Smooth muscle cell (in vitro differentiated cells): ENCODE data around the gene DAZL. TPM values are rescaled to one million over a fixed set of nuclear protein-coding genes. Genes with fewer than 3 reads are reported as not detected.

Source experiments
- DNase-seq: peaks from one replicate; lab custom pipeline; 2025; ENCODE audit not compliant: unreplicated experiment; lab: John Stamatoyannopoulos, UW
- H2AFZ ChIP-seq: fragments of 200-600 bp; sonication (generic); 2 replicates; pipeline ENCODE4 v1.6.0; 2016; ENCODE audit warnings: antibody characterized with exemption, low read depth, mild to moderate bottlenecking
- H3F3A ChIP-seq: fragments of 200-600 bp; sonication (generic); 2 replicates; pipeline ENCODE4 v1.6.0; 2017; ENCODE audit warnings: antibody characterized with exemption, low read depth
- H3K27ac ChIP-seq: fragments of 200-600 bp; sonication (generic); 2 replicates; pipeline ENCODE4 v1.5.1; 2016; ENCODE audit warnings: low read depth, mild to moderate bottlenecking
- H3K27me3 ChIP-seq: fragments of 200-600 bp; sonication (generic); 2 replicates; pipeline ENCODE4 v1.6.1; 2016; ENCODE audit warnings: low read depth, mild to moderate bottlenecking
- H3K36me3 ChIP-seq: fragments of 200-600 bp; sonication (generic); 2 replicates; pipeline ENCODE4 v1.5.1; 2016; ENCODE audit warnings: low read depth
- H3K4me1 ChIP-seq: fragments of 200-600 bp; sonication (generic); 2 replicates; pipeline ENCODE4 v1.5.1; 2016; ENCODE audit warnings: low read depth
- H3K4me2 ChIP-seq: fragments of 200-600 bp; sonication (generic); 2 replicates; pipeline ENCODE4 v1.6.0; 2016; ENCODE audit warnings: mild to moderate bottlenecking
- H3K4me3 ChIP-seq: fragments of 200-600 bp; sonication (generic); 2 replicates; pipeline ENCODE4 v1.5.1; 2016; ENCODE audit warnings: mild to moderate bottlenecking
- H3K79me2 ChIP-seq: fragments of 200-600 bp; sonication (generic); 2 replicates; pipeline ENCODE4 v1.6.0; 2016; ENCODE audit warnings: low read depth, mild to moderate bottlenecking
- H3K9ac ChIP-seq: fragments of 200-600 bp; sonication (generic); 2 replicates; pipeline ENCODE4 v1.6.0; 2016; ENCODE audit warnings: low read depth
- H3K9me3 ChIP-seq: fragments of 200-600 bp; sonication (generic); replicated peaks from 2 replicates; pipeline ENCODE4 v1.5.1; 2016; ENCODE audit warnings: low read depth
- H4K20me1 ChIP-seq: fragments of 200-600 bp; sonication (generic); 2 replicates; pipeline ENCODE4 v1.6.0; 2016; ENCODE audit warnings: low read depth
- WGBS: methylation state at CpG from one replicate; pipeline ENCODE4 v1.1.7; 2016; ENCODE audit warnings: low lambda C conversion rate; 5-methylcytosine and 5-hydroxymethylcytosine counted together
- polyA plus RNA-seq: library from polyadenylated mRNA; unstranded; fragments of >200 nt; fragmentation: Nextera tagmentation; extraction: Ambion mirVana; gene quantifications from 2 replicates; pipeline ENCODE4 v1.2.1, GENCODE V29; 2016
- total RNA-seq: library from RNA; depleted of rRNA; stranded (reverse); fragments of >200 nt; gene quantifications from 2 replicates; pipeline ENCODE4 v1.2.3, GENCODE V29; 2014
- TF ChIP-seq, protein P1 (sequence below): fragments of 200-600 bp; sonication (generic); IDR thresholded peaks from 2 replicates; pipeline ENCODE4 v1.5.1; 2017; ENCODE audit warnings: borderline replicate concordance, mild to moderate bottlenecking, antibody characterized with exemption; ENCODE audit not compliant: insufficient read depth, poor library complexity, severe bottlenecking

DAZL gene
- total and polyA plus RNA-seq, 2 experiments from 2014 or later: not detected

DNA sequence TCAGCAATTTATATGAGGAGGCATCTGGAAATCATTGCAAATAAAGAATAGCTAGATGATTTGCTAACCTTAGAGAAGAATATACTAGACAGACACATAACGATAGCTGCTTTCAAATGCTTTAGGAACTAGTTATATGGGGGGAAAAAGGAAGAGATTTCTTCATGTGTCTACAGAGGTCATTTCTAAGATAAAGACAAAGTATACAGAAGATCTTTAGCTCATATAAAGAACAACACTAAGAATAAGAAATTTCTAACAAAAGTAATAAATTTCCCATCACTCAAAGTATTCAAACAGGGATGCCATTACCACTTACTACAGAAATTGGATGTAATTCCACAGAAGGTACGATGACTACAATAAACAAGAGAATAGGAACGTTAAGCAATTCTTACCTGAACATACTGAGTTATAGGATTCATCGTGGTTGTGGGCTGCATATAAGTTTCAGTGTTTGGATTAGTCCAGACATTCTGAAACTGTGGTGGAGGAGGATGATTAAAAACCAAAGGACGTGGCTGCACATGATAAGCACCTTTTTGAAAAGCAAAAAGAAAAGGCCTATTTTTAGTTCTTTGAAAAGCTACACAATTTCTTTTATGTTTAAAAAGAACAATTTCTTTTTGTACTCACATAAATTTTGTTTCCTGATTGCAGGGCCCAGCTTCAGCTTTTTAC, 8.7 kb downstream of the DAZL start:
- Histone ChIP-seq H4K20me1 (no peaks in the 10 kb centered on the region), H3K4me2 (no peak overlapping the region), H3K27me3 (peaks cover 20% of the 10 kb centered on the region), H3K9me3 (no peaks in the 10 kb centered on the region), H3K36me3 (no peaks in the 10 kb centered on the region), H3K9ac (no peak overlapping the region), H3K4me3 (no peak overlapping the region), H2AFZ (no peak overlapping the region), H3F3A (no peaks in the 10 kb centered on the region), H3K27ac (no peak overlapping the region), H3K79me2 (no peaks in the 10 kb centered on the region), H3K4me1 (no peaks in the 10 kb centered on the region)
- TF ChIP-seq, protein P1, sequence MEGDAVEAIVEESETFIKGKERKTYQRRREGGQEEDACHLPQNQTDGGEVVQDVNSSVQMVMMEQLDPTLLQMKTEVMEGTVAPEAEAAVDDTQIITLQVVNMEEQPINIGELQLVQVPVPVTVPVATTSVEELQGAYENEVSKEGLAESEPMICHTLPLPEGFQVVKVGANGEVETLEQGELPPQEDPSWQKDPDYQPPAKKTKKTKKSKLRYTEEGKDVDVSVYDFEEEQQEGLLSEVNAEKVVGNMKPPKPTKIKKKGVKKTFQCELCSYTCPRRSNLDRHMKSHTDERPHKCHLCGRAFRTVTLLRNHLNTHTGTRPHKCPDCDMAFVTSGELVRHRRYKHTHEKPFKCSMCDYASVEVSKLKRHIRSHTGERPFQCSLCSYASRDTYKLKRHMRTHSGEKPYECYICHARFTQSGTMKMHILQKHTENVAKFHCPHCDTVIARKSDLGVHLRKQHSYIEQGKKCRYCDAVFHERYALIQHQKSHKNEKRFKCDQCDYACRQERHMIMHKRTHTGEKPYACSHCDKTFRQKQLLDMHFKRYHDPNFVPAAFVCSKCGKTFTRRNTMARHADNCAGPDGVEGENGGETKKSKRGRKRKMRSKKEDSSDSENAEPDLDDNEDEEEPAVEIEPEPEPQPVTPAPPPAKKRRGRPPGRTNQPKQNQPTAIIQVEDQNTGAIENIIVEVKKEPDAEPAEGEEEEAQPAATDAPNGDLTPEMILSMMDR: no peak
- 81% methylated on average over 5 of the region's 5 CpGs for WGBS
- no peak for DNase-seq

DNA sequence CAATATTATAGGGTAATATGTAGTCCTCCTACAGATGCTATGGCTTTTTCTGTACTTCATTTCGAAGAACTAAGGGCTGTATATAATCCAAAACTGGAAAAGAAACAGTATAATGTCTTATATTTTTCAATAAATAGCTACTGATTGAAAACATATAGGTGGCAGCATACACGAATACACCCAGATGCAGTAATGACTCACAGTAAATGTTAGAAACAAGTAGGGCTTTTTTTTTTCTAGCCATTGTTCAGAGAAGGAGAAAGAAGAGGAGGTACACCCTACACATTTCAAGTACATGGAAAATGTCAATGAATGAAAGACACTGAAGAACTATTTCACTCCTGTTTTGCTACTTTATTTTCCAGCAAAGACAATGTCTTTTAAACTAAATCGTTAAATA, 9.4 kb downstream of the DAZL start:
- Histone ChIP-seq H3K9ac (no peak overlapping the region), H3K27ac (no peak overlapping the region), H3K27me3 (peaks cover 20% of the 10 kb centered on the region), H3K4me3 (no peak overlapping the region), H4K20me1 (no peaks in the 10 kb centered on the region), H3K4me1 (no peaks in the 10 kb centered on the region), H3F3A (no peaks in the 10 kb centered on the region), H3K79me2 (no peaks in the 10 kb centered on the region), H3K4me2 (no peak overlapping the region), H3K9me3 (no peaks in the 10 kb centered on the region), H2AFZ (no peak overlapping the region), H3K36me3 (no peaks in the 10 kb centered on the region)
- TF ChIP-seq, protein P1: no peak
- DNase-seq: no peak
- WGBS: 79% methylated on average over 3 of the region's 3 CpGs

DNA sequence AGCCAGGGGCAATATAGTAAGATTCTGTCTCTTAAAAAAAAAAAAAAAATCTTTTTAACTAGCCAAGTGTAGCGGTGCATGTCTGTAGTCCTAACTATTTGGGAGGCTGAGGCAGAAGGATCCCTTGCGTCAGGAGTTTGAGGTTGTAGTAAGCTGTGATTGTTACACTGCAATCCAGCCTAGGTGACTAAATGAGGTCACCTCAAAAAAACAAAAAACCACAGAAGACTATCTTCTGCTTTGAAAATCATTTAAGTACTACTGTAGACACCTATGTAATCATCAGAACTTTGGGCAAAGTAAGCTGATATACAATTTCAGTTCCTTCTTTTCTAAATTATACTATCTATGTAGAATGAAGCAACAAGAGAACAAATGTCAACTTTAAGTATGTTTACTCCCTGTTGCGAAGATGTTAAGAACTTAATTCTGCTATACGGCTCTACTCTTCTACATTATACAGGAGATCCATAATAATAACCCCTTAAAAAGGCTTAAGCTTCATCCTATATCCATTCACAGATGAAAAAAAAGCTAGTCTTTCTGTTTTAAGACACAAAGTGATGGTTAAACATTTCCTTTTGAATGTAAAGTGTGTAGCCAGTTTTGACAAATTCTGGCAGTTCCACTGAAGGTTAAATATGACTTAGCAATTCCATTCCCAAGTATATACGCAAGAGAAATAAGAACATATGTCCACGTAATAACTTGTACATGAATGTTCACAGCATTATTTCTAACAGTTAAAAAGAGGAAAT, 15.2 kb downstream of the DAZL start:
- 92% methylated on average over 6 of the region's 6 CpGs for WGBS
- Histone ChIP-seq H3K4me2 (no peak overlapping the region), H3K36me3 (no peaks in the 10 kb centered on the region), H2AFZ (no peak overlapping the region), H3K4me1 (no peaks in the 10 kb centered on the region), H3F3A (no peaks in the 10 kb centered on the region), H3K9ac (no peak overlapping the region), H3K9me3 (no peaks in the 10 kb centered on the region), H3K27ac (no peak overlapping the region), H3K79me2 (no peaks in the 10 kb centered on the region), H3K4me3 (no peak overlapping the region), H4K20me1 (no peaks in the 10 kb centered on the region), H3K27me3 (no peaks in the 10 kb centered on the region)
- TF ChIP-seq, protein P1: no peak
- DNase-seq: no peak
